Right kidney (tissue), 1 donor: Measurements from ENCODE around the gene BICRA.

Experiments
- DNase-seq: peaks from one replicate; pipeline ENCODE4 v3.0.0-alpha.2; 2016

The BICRA gene

DNA sequence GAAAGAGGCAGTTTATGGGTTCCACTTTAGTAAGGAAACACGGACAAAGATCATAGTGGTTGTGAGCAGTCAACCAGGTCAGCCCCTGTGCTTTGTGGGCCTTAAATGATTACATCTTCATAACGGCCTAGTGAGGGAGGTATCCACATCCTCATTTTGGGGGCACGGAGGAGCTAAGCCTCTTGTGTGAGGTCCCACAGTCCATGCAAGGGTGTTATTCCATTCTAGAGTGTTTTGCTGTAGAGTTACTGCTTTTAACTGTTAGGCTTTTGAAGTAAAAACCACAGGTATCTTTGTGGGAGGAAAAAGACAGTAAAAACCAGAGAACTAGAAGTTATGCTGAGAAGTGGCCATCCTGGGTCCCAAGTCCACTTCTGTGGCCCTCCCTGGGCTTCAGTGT is 140.4 kb downstream of the BICRA start:
- no peak for DNase-seq

DNA sequence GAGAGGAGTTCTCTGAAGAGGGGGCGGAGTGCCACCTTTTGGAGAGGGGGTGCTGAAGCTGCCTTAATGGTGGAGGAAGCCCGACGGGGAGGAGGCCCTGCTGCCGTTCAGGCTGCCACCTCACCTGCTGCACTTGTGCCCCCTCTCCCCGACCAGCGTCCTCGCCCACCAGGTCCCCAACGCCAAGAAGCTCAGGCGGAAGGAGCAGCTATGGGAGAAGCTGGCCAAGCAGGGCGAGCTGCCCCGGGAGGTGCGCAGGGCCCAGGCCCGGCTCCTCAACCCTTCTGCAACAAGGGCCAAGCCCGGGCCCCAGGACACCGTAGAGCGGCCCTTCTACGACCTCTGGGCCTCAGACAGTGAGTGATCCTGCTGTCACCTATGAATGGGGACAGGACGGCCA is 141.8 kb downstream of the BICRA start:
- no peak for DNase-seq

DNA sequence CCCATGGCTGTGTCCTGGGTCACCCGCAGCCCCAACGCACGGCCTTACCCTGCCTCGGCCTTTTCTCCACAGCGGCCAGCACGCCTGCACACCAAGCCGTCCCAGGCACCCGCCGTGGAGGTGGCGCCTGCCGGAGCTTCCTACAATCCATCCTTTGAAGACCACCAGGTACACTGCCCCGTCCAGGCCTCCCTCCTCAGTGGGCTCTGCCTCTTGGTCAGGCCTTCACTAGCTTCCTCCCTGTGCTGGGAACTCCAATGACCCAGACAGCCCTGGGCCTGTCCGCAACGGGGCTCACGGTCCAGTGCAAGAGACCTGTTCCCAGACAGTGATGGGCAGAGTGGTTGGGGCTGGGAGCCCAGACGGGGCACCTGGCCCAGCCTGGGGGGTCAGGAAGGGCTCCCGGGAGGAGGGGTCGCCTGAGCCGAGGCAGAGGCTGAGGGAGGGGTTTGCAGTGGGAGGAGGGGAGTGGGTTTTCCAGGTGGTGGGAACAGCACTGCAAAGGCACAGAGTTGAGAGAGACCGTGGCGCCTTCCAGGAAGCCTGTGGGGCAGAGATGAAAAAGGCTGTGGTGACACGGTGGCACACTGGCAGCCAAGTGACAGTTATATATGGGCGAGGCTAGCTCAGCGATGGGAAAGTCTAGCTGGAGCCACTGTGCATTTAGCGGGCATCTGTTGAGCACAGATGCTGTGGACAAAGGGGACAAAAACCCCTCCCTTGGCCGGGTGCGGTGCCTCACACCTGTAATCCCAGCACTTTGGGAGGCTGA is 143.7 kb downstream of the BICRA start:
- no peak for DNase-seq
